OCI-LY3 (cell line): ENCODE results near the gene RAB23.

Experiments
- EZH2phosphoT487 ChIP-seq: fragments of 200-600 bp; shearing (Covaris generic); IDR thresholded peaks from 2 replicates; pipeline ENCODE4 v1.6.1; 2018; ENCODE audit warnings: antibody characterized with exemption, mixed run types, low read depth
- TF ChIP-seq, protein P1 (sequence below): fragments of 200-600, 300-600 bp; sonication (generic); IDR thresholded peaks from 2 replicates; pipeline ENCODE4 v1.5.1; 2014; ENCODE audit warnings: antibody characterized with exemption, low read length, low read depth

DNA sequence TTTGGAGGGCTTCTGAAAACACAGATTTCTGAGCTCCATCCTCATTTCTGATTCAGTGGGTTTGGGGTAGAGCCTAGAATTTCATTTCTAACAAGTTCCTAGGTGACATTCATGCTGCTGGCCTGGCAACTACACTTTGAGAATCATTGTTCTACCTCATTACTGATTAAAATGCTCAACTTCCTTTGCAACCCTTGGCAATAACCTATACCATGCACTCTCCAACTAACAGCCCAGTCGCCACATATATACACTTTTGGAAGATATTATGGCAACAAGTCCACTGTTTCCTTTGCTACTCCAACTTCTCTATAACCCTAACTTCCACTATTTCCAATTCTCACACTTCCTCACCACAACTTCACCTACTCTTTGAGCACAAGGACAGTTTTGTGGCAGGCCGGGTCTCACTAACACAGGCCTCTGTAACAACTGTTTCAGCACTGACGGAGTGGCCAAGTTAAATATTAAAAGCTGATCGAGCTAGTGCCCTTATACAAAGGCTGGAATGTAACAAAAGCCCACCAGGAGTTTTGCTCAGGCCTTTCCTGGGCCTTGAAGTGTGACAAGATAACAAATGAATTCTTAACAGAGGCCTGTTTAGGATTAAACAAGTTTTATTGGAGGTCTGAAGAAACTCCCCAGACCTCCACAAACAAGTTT is 32.1 kb upstream of the RAB23 start:
- TF ChIP-seq, protein P1, sequence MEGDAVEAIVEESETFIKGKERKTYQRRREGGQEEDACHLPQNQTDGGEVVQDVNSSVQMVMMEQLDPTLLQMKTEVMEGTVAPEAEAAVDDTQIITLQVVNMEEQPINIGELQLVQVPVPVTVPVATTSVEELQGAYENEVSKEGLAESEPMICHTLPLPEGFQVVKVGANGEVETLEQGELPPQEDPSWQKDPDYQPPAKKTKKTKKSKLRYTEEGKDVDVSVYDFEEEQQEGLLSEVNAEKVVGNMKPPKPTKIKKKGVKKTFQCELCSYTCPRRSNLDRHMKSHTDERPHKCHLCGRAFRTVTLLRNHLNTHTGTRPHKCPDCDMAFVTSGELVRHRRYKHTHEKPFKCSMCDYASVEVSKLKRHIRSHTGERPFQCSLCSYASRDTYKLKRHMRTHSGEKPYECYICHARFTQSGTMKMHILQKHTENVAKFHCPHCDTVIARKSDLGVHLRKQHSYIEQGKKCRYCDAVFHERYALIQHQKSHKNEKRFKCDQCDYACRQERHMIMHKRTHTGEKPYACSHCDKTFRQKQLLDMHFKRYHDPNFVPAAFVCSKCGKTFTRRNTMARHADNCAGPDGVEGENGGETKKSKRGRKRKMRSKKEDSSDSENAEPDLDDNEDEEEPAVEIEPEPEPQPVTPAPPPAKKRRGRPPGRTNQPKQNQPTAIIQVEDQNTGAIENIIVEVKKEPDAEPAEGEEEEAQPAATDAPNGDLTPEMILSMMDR = no peak
- no peak for TF ChIP-seq EZH2phosphoT487
